OCI-LY1 (cell line): ENCODE data around the gene ESYT2.

Source experiments
- H2AFZ ChIP-seq: fragments of 200-600 bp; sonication (generic), shearing (Covaris generic); 2 replicates; pipeline ENCODE4 v1.6.0; 2014; ENCODE audit warnings: antibody characterized with exemption, mild to moderate bottlenecking, low read length
- H3F3A ChIP-seq: fragments of 200-600 bp; sonication (generic), shearing (Covaris generic); 2 replicates; pipeline ENCODE4 v1.6.0; 2014; ENCODE audit warnings: mild to moderate bottlenecking, antibody characterized with exemption, low read length, moderate library complexity; ENCODE audit not compliant: insufficient read depth
- H3K27ac ChIP-seq: fragments of 200-600 bp; sonication (generic); 2 replicates; pipeline ENCODE4 v1.5.1; 2014; ENCODE audit warnings: low read length, mixed run types, mild to moderate bottlenecking, low read depth; ENCODE audit not compliant: poor library complexity, severe bottlenecking
- H3K27me3 ChIP-seq: fragments of 200-600 bp; sonication (generic); 2 replicates; pipeline ENCODE4 v1.6.0; 2014; ENCODE audit warnings: antibody characterized with exemption, mild to moderate bottlenecking, low read length, moderate library complexity; ENCODE audit not compliant: insufficient read depth
- H3K36me3 ChIP-seq: fragments of 200-600 bp; sonication (generic); 2 replicates; pipeline ENCODE4 v1.6.1; 2014; ENCODE audit warnings: mild to moderate bottlenecking, antibody characterized with exemption, low read length, moderate library complexity, mixed read lengths; ENCODE audit not compliant: insufficient read depth
- H3K4me1 ChIP-seq: fragments of 200-600 bp; sonication (generic); 2 replicates; pipeline ENCODE4 v1.5.1; 2014; ENCODE audit warnings: mild to moderate bottlenecking, low read length, moderate library complexity; ENCODE audit not compliant: insufficient read depth, severe bottlenecking
- H3K4me2 ChIP-seq: fragments of 200-600 bp; sonication (generic), shearing (Covaris generic); 2 replicates; pipeline ENCODE4 v1.6.1; 2014; ENCODE audit warnings: low read length
- H3K4me3 ChIP-seq: fragments of 200-600 bp; sonication (generic); 2 replicates; pipeline ENCODE4 v1.5.1; 2014; ENCODE audit warnings: low read length, low read depth, mild to moderate bottlenecking, mixed read lengths; ENCODE audit not compliant: poor library complexity, severe bottlenecking
- H3K79me2 ChIP-seq: fragments of 200-600 bp; shearing (Covaris generic); 2 replicates; pipeline ENCODE4 v1.6.1; 2016; ENCODE audit warnings: mixed run types, low read length, mixed read lengths; ENCODE audit not compliant: insufficient read depth
- H3K9ac ChIP-seq: fragments of 200-600 bp; sonication (generic), shearing (Covaris generic); 2 replicates; pipeline ENCODE4 v1.6.1; 2014; ENCODE audit warnings: mild to moderate bottlenecking, low read length, mixed read lengths
- H3K9me2 ChIP-seq: fragments of 200-600 bp; sonication (generic), shearing (Covaris generic); 2 replicates; pipeline ENCODE4 v1.6.1; 2014; ENCODE audit warnings: low read depth, mild to moderate bottlenecking, low read length, mixed read lengths
- H3K9me3 ChIP-seq: fragments of 200-600 bp; shearing (Covaris generic); 2 replicates; pipeline ENCODE4 v1.6.1; 2014; ENCODE audit warnings: low read length, mixed read lengths
- H4K20me1 ChIP-seq: fragments of 200-600 bp; sonication (generic), shearing (Covaris generic); 2 replicates; pipeline ENCODE4 v1.6.0; 2016; ENCODE audit warnings: mild to moderate bottlenecking, low read length; ENCODE audit not compliant: insufficient read depth
- EZH2 ChIP-seq: fragments of 200-600 bp; sonication (generic), shearing (Covaris generic); IDR thresholded peaks from 2 replicates; pipeline ENCODE4 v1.8.0; 2017; ENCODE audit warnings: borderline replicate concordance, mixed run types, mild to moderate bottlenecking, antibody characterized with exemption, low read length, moderate library complexity, mixed read lengths
- TF ChIP-seq, protein P1 (sequence below): fragments of 200-600 bp; sonication (generic), shearing (Covaris generic); IDR thresholded peaks from 2 replicates; pipeline ENCODE4 v1.5.1; 2017; ENCODE audit warnings: mild to moderate bottlenecking, antibody characterized with exemption, low read length, moderate library complexity, mixed read lengths

Gene ESYT2

DNA sequence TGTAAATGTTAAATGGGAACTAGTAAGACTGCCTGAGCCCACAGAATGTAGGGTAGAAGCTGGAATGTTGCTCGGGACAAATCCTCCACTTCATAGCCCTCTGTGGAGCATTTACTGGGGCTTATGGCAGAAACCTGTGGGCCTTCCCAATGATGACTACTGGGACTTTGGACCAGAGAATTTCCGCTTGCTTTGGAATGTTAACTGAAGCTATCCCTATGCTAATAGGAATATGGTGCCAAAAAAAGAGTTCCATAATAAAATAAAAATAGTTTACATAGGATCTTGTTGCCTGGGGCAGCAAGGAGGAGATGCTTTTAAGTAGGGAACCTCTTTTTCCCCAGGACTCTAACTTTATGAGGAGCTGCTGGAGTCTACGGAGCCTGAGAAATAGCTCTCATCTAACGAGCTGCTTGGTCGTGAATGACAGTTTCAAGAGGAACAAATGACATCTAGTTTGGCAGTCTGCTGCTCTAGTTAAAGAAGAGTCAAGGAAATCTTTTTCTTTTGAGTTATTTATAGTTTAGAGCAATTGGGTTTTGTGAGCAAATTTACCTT is 21.3 kb upstream of the ESYT2 start:
- Histone ChIP-seq H3K9me3 (peaks cover 13% of the 10 kb centered on the region), H3K36me3 (no peaks in the 10 kb centered on the region; the same call in 1 of the 2 replicates), H4K20me1 (no peaks in the 10 kb centered on the region), H3K4me2 (no peak overlapping the region), H3K9me2 (no peaks in the 10 kb centered on the region), H3K9ac (no peak overlapping the region), H3K27me3 (peaks cover 6% of the 10 kb centered on the region; the same call in 1 of the 2 replicates), H2AFZ (no peak overlapping the region), H3K4me1 (peaks cover 3% of the 10 kb centered on the region), H3F3A (no peaks in the 10 kb centered on the region), H3K79me2 (no peaks in the 10 kb centered on the region), H3K27ac (no peak overlapping the region), H3K4me3 (no peak overlapping the region)
- TF ChIP-seq EZH2: no peak
- TF ChIP-seq, protein P1, sequence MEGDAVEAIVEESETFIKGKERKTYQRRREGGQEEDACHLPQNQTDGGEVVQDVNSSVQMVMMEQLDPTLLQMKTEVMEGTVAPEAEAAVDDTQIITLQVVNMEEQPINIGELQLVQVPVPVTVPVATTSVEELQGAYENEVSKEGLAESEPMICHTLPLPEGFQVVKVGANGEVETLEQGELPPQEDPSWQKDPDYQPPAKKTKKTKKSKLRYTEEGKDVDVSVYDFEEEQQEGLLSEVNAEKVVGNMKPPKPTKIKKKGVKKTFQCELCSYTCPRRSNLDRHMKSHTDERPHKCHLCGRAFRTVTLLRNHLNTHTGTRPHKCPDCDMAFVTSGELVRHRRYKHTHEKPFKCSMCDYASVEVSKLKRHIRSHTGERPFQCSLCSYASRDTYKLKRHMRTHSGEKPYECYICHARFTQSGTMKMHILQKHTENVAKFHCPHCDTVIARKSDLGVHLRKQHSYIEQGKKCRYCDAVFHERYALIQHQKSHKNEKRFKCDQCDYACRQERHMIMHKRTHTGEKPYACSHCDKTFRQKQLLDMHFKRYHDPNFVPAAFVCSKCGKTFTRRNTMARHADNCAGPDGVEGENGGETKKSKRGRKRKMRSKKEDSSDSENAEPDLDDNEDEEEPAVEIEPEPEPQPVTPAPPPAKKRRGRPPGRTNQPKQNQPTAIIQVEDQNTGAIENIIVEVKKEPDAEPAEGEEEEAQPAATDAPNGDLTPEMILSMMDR: no peak

DNA sequence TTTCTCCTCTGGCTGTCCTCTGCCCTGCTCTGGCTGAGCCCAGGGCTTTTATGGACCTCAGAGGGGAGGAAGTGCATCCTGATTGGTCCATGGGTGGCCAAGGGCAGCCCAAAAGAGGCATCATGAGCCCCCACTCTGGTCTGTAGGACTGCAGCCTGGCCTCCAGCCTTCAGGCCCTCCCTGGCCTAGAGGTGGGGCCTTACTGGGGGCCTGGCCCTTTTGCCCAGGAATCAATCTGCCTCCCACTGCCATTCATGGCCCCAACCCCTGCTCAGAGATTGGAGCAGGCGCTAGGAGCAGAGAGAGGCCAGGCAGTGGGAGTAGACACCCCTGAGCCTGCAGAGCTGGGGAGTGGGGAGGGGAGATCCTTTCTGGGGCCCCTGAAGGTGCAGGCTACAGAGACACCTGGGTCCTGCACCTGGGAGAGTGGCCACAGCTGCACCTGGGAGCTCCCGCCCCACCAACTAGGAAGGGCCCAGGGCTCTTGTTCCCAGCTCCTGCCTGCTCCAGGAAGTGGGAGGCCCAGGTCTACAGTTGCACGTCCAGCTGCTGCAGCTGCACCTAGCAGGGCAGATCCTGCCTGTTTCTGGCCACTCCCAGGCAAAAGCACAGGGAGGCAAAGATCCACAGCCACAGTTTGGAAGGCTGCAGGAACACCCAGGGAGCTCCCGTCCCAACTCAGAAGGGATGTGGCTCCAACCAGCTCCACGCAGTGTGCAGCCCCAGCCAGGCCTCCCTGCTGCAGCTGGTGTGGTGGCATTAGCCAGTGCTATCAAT is 20.6 kb upstream of the ESYT2 start:
- Histone ChIP-seq H2AFZ (no peak overlapping the region), H3K4me2 (no peak overlapping the region), H3K4me1 (no peaks in the 10 kb centered on the region), H3K9me2 (no peaks in the 10 kb centered on the region), H3F3A (no peaks in the 10 kb centered on the region), H3K27me3 (peaks cover 6% of the 10 kb centered on the region; the same call in 1 of the 2 replicates), H3K9ac (no peak overlapping the region), H3K36me3 (no peaks in the 10 kb centered on the region; the same call in 1 of the 2 replicates), H3K27ac (no peak overlapping the region), H4K20me1 (no peaks in the 10 kb centered on the region), H3K9me3 (peaks cover 18% of the 10 kb centered on the region), H3K4me3 (no peak overlapping the region), H3K79me2 (no peaks in the 10 kb centered on the region)
- TF ChIP-seq, protein P1: no peak
- TF ChIP-seq EZH2: no peak

DNA sequence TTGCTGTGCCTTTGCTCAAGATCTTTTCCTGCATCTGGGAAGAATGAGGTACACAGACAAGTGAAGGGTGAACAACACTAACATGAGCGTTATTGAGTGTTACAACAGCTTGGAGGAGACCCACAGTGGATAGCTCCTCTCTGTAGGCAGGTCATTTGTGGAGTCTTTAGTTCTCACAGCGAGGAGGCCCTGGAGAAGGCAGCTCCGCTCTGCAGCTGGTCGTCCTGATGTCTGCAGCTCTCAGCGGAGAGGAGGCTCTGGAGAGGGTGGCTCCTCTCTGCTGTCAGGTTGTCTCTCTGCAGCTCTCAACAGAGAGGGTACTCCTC is 20.1 kb upstream of the ESYT2 start:
- Histone ChIP-seq H3K9me3 (peaks cover 20% of the 10 kb centered on the region), H3K9ac (no peak overlapping the region), H4K20me1 (no peaks in the 10 kb centered on the region), H3K4me1 (no peaks in the 10 kb centered on the region), H3K79me2 (no peaks in the 10 kb centered on the region), H3K4me2 (no peak overlapping the region), H3K27ac (no peak overlapping the region), H3K4me3 (no peak overlapping the region), H3F3A (no peaks in the 10 kb centered on the region), H3K27me3 (peaks cover 6% of the 10 kb centered on the region; the same call in 1 of the 2 replicates), H2AFZ (no peak overlapping the region), H3K9me2 (no peaks in the 10 kb centered on the region), H3K36me3 (no peaks in the 10 kb centered on the region; the same call in 1 of the 2 replicates)
- no peak for TF ChIP-seq EZH2
- TF ChIP-seq, protein P1: no peak
